C4-2B (cell line): ENCODE data around the gene FLVCR2.

ENCODE experiments used
- CTCF ChIP-seq: fragments of 450-650 bp; conservative IDR thresholded peaks from 2 replicates; pipeline ENCODE4 v1.5.1; 2017; ENCODE audit warnings: mild to moderate bottlenecking
- ZFX ChIP-seq: fragments of 450-650 bp; IDR thresholded peaks from 2 replicates; pipeline ENCODE4 v1.6.1; 2017

- TF ChIP-seq CTCF (no peak), ZFX (no peak)
These were observed 20.0 kb upstream of the FLVCR2 start for GRCh38 chr14:75558440-75558839.
